Colonic mucosa (tissue), 4 donors: ENCODE results near the gene NAA60. TPM values are rescaled to one million over a fixed set of nuclear protein-coding genes. Genes with fewer than 3 reads are reported as not detected.

ENCODE experiments used
- DNase-seq: peaks from one replicate; pipeline ENCODE4 v3.0.0-alpha.2; 2020
- H3K27ac ChIP-seq: fragments of 200-600 bp; one replicate; pipeline ENCODE4 v1.8.0; 2021
- H3K27me3 ChIP-seq: fragments of 200-600 bp; one replicate; pipeline ENCODE4 v1.8.0; 2021
- H3K36me3 ChIP-seq: fragments of 200-600 bp; one replicate; pipeline ENCODE4 v1.8.0; 2021
- H3K4me1 ChIP-seq: fragments of 200-600 bp; one replicate; pipeline ENCODE4 v1.8.0; 2021; ENCODE audit warnings: mild to moderate bottlenecking
- H3K4me3 ChIP-seq: fragments of 200-600 bp; one replicate; pipeline ENCODE4 v1.8.0; 2021
- H3K9ac ChIP-seq, 2 donors: one replicate each; pipeline ENCODE4 v1.7.0; 2013; ENCODE audit warnings: control low read depth in 2 of 2, low read depth in 2 of 2, low read length in 2 of 2
- H3K9me3 ChIP-seq: fragments of 200-600 bp; one replicate; pipeline ENCODE4 v1.8.0; 2021
- CTCF ChIP-seq: fragments of 200-600 bp; IDR thresholded peaks from one replicate; pipeline ENCODE4 v1.8.0; 2022; ENCODE audit warnings: antibody characterized with exemption, mild to moderate bottlenecking
- intact Hi-C: fragments of 100-400 bp; cut with DNase I; formaldehyde crosslinking; loops from one replicate; pipeline ENCODE4 v1.14.1; 2022
- total RNA-seq, 2 donors: library from RNA; stranded (reverse); fragmentation: NEBNext Ultra II Directional in 1 of 2; extraction: Animal tissue kit (Norgen Biotek cat#: 25700) in 1 of 2; gene quantifications; one replicate each; pipeline ENCODE4 v1.2.1, GENCODE V29; 2021
- donor health status: healthy.
- donor health status: DM: no; HTN: no; CAD: no.
- donor health status: DM: no; HTN: no; CAD: no.

Gene NAA60
- 10 to 100 TPM; 56.8 to 68.6 TPM for total RNA-seq

- no peaks in the 10 kb centered on the region for H3K9me3 ChIP-seq
- no peaks in the 10 kb centered on the region for H3K36me3 ChIP-seq
- H3K27me3 ChIP-seq, result no peaks in the 10 kb centered on the region
- TF ChIP-seq CTCF, result no peak
- peak within 1 kb of the TSS; percentile 42 for H3K27ac ChIP-seq
- intact Hi-C loops, result loop anchor here (10.0 kb wide), 1 partner anchor 51 kb away; the partner anchor contains the start of gene C16orf90
- no peaks in the 10 kb centered on the region for H3K4me1 ChIP-seq
- peak within 1 kb of the TSS; percentile 72 to 78 for H3K9ac ChIP-seq
- peak within 1 kb of the TSS; percentile 63 for H3K4me3 ChIP-seq
- peak; percentile 87 for DNase-seq
These were observed at the start of gene NAA60, which contains the start of gene ZNF597 for GRCh38 chr16:3443108-3444031. NAA60 (plus strand) TSS chr16:3443680; CDS start chr16:3476228, 32,548 bp downstream. ZNF597 (minus strand) TSS chr16:3443504; CDS start chr16:3443153, 351 bp downstream.

- Histone ChIP-seq H3K4me3 (peak overlapping the region; percentile 90), H3K27me3 (no peaks in the 10 kb centered on the region), H3K27ac (peak overlapping the region; percentile 82), H3K4me1 (no peaks in the 10 kb centered on the region), H3K9ac (peak overlapping the region; percentile 87 to 90), H3K36me3 (peaks cover 5% of the 10 kb centered on the region), H3K9me3 (no peaks in the 10 kb centered on the region)
- TF ChIP-seq CTCF, result no peak
- no peak for DNase-seq
- intact Hi-C loops, result loop anchor here (5.0 kb wide), 1 partner anchor 97 kb away; the partner anchor contains the start of gene C16orf90
These were observed 43.1 kb upstream of the NAA60 start for GRCh38 chr16:3400446-3400778.

- no peak for TF ChIP-seq CTCF
- Histone ChIP-seq H3K4me3 (peak within 1 kb of the TSS; percentile 90), H3K9ac (peak within 1 kb of the TSS; percentile 87 to 90), H3K27ac (peak within 1 kb of the TSS; percentile 82), H3K9me3 (no peaks in the 10 kb centered on the region), H3K27me3 (no peaks in the 10 kb centered on the region), H3K4me1 (no peaks in the 10 kb centered on the region), H3K36me3 (no peaks in the 10 kb centered on the region)
- DNase-seq, result peak; percentile 99
- intact Hi-C loops, result loop anchor here (5.0 kb wide), 1 partner anchor 96 kb away; the partner anchor contains the start of gene C16orf90
These were observed 42.4 kb upstream of the NAA60 start, which contains the start of the genes ZNF174 and ZSCAN32 for GRCh38 chr16:3400779-3401688. ZNF174 (plus strand) TSS chr16:3401215; CDS start chr16:3402005, 790 bp downstream. ZSCAN32 (minus strand) TSS chr16:3401004; CDS start chr16:3397557, 3,447 bp downstream.

GRCh38 chr16:3401719-3402397 is 41.6 kb upstream of the NAA60 start:
- TF ChIP-seq CTCF, result no peak
- Histone ChIP-seq H3K27ac (peak overlapping the region; percentile 82), H3K4me1 (no peaks in the 10 kb centered on the region), H3K36me3 (no peaks in the 10 kb centered on the region), H3K9me3 (no peaks in the 10 kb centered on the region), H3K9ac (peak overlapping the region; percentile 86 to 90), H3K4me3 (peak overlapping the region; percentile 90), H3K27me3 (no peaks in the 10 kb centered on the region)
- DNase-seq, result no peak
- intact Hi-C loops, result loop anchor here (5.0 kb wide), 1 partner anchor 95 kb away; the partner anchor contains the start of gene C16orf90
